Cardiac muscle cell (in vitro differentiated cells and primary cell): ENCODE data around the gene GPR152. TPM values are rescaled to one million over a fixed set of nuclear protein-coding genes. Genes with fewer than 3 reads are reported as not detected.

Experiments
- DNase-seq, 2 donors: peaks; one replicate each; pipeline versions ENCODE4 v3.0.0 to v3.0.0-alpha.2; 2010 to 2017; ENCODE audit warnings: low read depth in 1 of 2, low spot score in 1 of 2
- H3K27ac ChIP-seq: fragments of 200-600 bp; sonication (generic); 2 replicates; pipeline ENCODE4 v1.5.1; 2016
- H3K27me3 ChIP-seq: fragments of 200-600 bp; sonication (generic); 2 replicates; pipeline ENCODE4 v1.6.0; 2016; ENCODE audit warnings: control low read depth
- H3K36me3 ChIP-seq: fragments of 200-600 bp; sonication (generic); 2 replicates; pipeline ENCODE4 v1.5.1; 2016; ENCODE audit warnings: control low read depth
- H3K4me1 ChIP-seq: fragments of 200-600 bp; sonication (generic); 2 replicates; pipeline ENCODE4 v1.8.1; 2017; ENCODE audit warnings: low read depth, mild to moderate bottlenecking, mixed run types
- H3K4me3 ChIP-seq: fragments of 200-600 bp; sonication (generic); 2 replicates; pipeline ENCODE4 v1.5.1; 2016; ENCODE audit warnings: mild to moderate bottlenecking
- H3K9me3 ChIP-seq: fragments of 200-600 bp; sonication (generic); 2 replicates; pipeline ENCODE4 v1.5.1; 2017; ENCODE audit warnings: low read depth, mild to moderate bottlenecking, control low read depth
- polyA plus RNA-seq: library from polyadenylated mRNA; unstranded; fragments of >200 nt; fragmentation: Nextera tagmentation; extraction: Ambion mirVana; gene quantifications from 2 replicates; pipeline ENCODE4 v1.2.1, GENCODE V29; 2016
- total RNA-seq: library from RNA; depleted of rRNA; stranded (reverse); fragments of >200 nt; gene quantifications from 2 replicates; pipeline ENCODE4 v1.2.3, GENCODE V29; 2016
- TF ChIP-seq, protein P1 (sequence below): IDR thresholded peaks from 2 replicates; pipeline ENCODE4 v1.5.1; 2012; ENCODE audit warnings: low read depth, mild to moderate bottlenecking, low read length

The GPR152 gene
- total and polyA plus RNA-seq, 2 experiments from 2014 or later: not detected

- Histone ChIP-seq H3K4me3 (no peak overlapping the region), H3K27ac (no peak overlapping the region), H3K36me3 (no peaks in the 10 kb centered on the region), H3K27me3 (no peaks in the 10 kb centered on the region), H3K4me1 (no peaks in the 10 kb centered on the region), H3K9me3 (no peaks in the 10 kb centered on the region)
- TF ChIP-seq, protein P1, sequence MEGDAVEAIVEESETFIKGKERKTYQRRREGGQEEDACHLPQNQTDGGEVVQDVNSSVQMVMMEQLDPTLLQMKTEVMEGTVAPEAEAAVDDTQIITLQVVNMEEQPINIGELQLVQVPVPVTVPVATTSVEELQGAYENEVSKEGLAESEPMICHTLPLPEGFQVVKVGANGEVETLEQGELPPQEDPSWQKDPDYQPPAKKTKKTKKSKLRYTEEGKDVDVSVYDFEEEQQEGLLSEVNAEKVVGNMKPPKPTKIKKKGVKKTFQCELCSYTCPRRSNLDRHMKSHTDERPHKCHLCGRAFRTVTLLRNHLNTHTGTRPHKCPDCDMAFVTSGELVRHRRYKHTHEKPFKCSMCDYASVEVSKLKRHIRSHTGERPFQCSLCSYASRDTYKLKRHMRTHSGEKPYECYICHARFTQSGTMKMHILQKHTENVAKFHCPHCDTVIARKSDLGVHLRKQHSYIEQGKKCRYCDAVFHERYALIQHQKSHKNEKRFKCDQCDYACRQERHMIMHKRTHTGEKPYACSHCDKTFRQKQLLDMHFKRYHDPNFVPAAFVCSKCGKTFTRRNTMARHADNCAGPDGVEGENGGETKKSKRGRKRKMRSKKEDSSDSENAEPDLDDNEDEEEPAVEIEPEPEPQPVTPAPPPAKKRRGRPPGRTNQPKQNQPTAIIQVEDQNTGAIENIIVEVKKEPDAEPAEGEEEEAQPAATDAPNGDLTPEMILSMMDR: no peak
- DNase-seq: no peak
Measured at GRCh38 chr11:67409261-67409666, 43.3 kb downstream of the GPR152 start.

GRCh38 chr11:67408437-67409200 is 43.9 kb downstream of the GPR152 start:
- H3K9me3 ChIP-seq: no peaks in the 10 kb centered on the region
- no peak overlapping the region for H3K27ac ChIP-seq
- DNase-seq: no peak
- TF ChIP-seq, protein P1: no peak
- no peaks in the 10 kb centered on the region for H3K36me3 ChIP-seq
- no peak overlapping the region for H3K4me3 ChIP-seq
- no peaks in the 10 kb centered on the region for H3K4me1 ChIP-seq
- no peaks in the 10 kb centered on the region for H3K27me3 ChIP-seq

DNA sequence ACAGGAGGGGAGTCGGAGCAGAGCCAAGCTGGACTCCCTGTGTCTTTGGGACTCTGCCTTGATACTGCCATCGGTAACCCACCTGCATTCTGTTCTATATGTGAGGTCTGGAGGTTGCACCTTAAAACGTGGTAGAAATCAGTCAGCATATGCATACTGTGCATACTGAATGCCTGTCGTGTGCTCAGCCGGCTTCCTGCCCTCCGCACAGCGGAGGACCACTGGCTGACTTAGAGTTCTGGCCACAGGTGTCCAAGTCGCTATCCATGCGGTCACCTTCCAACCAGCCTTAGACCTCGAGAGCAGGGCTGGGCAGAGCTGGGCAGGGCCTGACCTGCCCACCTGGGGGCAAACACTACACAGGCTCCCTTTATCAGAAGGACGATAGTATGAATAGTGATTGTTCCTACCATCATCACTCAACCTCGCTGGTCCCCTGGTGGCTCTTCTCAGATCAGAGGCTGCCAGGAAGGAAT is 44.8 kb downstream of the GPR152 start:
- TF ChIP-seq, protein P1: no peak
- no peak overlapping the region for H3K27ac ChIP-seq
- H3K4me1 ChIP-seq: no peaks in the 10 kb centered on the region
- H3K27me3 ChIP-seq: no peaks in the 10 kb centered on the region
- DNase-seq: no peak
- H3K36me3 ChIP-seq: no peaks in the 10 kb centered on the region
- no peak overlapping the region for H3K4me3 ChIP-seq
- no peaks in the 10 kb centered on the region for H3K9me3 ChIP-seq

DNA sequence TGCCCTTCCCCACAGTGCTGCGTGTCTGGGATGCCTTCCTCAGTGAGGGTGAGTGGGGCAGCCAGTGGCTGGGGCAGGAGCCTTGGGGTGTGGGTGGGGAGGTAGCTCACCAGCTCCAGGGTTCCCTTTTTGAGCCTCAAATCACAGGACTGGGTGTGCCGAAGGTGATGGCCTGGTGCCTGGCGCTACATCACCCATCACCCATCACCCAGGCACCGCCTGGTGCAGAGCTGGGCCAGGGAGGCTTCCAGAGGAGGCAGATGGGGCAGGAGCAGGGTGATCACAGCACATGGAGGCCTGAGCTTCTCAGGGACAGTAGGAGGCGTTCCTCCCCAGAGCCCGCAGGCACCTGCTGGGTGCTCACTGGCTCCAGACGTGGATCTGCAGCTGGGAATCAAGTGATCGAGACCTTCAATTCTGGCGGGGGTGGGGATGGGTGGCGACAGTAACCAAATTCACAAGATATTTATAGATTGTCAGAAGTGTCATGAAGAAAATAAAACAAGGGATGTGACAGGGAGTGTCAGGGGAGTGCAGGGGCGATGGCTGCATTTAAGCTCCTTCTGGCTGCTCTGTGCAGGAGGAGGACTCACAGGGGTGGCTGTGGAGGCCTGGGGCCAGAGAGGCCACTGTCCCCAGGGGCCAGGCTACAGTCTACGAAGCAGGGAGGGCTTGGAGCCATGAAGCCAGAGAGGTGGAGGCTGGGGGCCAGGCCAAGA is 45.4 kb downstream of the GPR152 start:
- H3K27me3 ChIP-seq: no peaks in the 10 kb centered on the region
- H3K4me3 ChIP-seq: no peak overlapping the region
- no peaks in the 10 kb centered on the region for H3K36me3 ChIP-seq
- H3K27ac ChIP-seq: no peak overlapping the region
- TF ChIP-seq, protein P1: no peak
- no peaks in the 10 kb centered on the region for H3K9me3 ChIP-seq
- H3K4me1 ChIP-seq: peaks cover 4% of the 10 kb centered on the region
- DNase-seq: no peak

DNA sequence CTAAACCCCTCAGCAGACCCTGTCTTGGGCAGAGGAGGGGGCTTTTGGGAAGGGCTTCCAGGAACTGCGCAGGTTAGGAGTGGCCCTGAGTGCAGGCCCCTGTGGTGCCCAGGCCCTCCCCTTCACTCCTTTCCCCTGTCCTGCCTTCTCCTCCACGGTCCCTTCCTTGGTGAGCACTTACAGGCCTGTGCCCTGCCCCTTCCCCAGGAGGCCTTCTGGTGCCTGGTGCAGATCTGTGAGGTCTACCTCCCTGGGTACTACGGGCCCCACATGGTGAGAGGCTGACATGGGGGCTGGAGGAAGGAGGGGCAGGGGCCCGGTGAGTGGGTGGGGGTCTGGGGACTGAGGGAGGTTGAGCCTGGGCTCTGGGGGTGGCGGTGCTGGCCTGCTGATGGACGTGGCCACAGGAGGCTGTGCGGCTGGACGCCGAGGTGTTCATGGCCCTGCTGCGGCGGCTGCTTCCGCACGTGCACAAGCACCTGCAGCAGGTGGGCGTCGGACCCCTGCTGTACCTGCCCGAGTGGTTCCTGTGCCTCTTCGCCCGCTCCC is 46.0 kb downstream of the GPR152 start:
- Histone ChIP-seq H3K27ac (no peak overlapping the region), H3K9me3 (no peaks in the 10 kb centered on the region), H3K4me1 (peaks cover 5% of the 10 kb centered on the region), H3K4me3 (no peak overlapping the region), H3K27me3 (no peaks in the 10 kb centered on the region), H3K36me3 (no peaks in the 10 kb centered on the region)
- TF ChIP-seq, protein P1: no peak
- no peak for DNase-seq
